Natural killer cell (primary cell): ENCODE measurements around the gene HOXB6. TPM values are rescaled to one million over a fixed set of nuclear protein-coding genes. Genes with fewer than 3 reads are reported as not detected.

Experiments used
- ATAC-seq, 3 donors: fragments of 150-1000 bp in 2 of 3; fragments of 200-7000 bp in 1 of 3; cut with Tn5 transposase; 1 replicate in 1 of 3; 2 replicates in 2 of 3; pipeline ENCODE4 v1.10.0; 2021; ENCODE audit warnings: mild to moderate bottlenecking in 2 of 3, moderate library complexity in 2 of 3
- DNase-seq, 2 donors: peaks; one replicate each; pipeline versions ENCODE4 v3.0.0 to v3.0.0-alpha.2; 2013 to 2021; ENCODE audit warnings: mixed read lengths in 1 of 2
- H3K27ac ChIP-seq: one replicate; pipeline ENCODE4 v1.5.1; 2013; ENCODE audit warnings: mild to moderate bottlenecking, low read length
- H3K27me3 ChIP-seq: one replicate; pipeline ENCODE4 v1.6.1; 2013; ENCODE audit warnings: low read length; ENCODE audit not compliant: control insufficient read depth, insufficient read depth
- H3K36me3 ChIP-seq: one replicate; pipeline ENCODE4 v1.6.1; 2013; ENCODE audit warnings: low read length; ENCODE audit not compliant: control insufficient read depth, insufficient read depth
- H3K4me1 ChIP-seq: one replicate; pipeline ENCODE4 v1.6.1; 2013; ENCODE audit warnings: low read length; ENCODE audit not compliant: control insufficient read depth, insufficient read depth
- H3K4me3 ChIP-seq: one replicate; pipeline ENCODE4 v1.5.1; 2013; ENCODE audit warnings: low read length
- H3K9me3 ChIP-seq: one replicate; pipeline ENCODE4 v1.6.1; 2013; ENCODE audit warnings: low read length; ENCODE audit not compliant: control insufficient read depth, insufficient read depth
- H3K27ac Mint-ChIP-seq, 2 donors: one replicate each; pipeline ENCODE4 v1.8.0; 2022; ENCODE audit warnings: mild to moderate bottlenecking in 2 of 2, mixed read lengths in 2 of 2, moderate library complexity in 1 of 2
- H3K27me3 Mint-ChIP-seq, 2 donors: one replicate each; pipeline ENCODE4 v1.8.0; 2022; ENCODE audit warnings: low read depth in 2 of 2, mixed read lengths in 2 of 2
- H3K36me3 Mint-ChIP-seq: one replicate; pipeline ENCODE4 v1.8.0; 2022; ENCODE audit warnings: mixed read lengths
- H3K4me1 Mint-ChIP-seq, 2 donors: one replicate each; pipeline ENCODE4 v1.8.0; 2022; ENCODE audit warnings: mixed read lengths in 2 of 2
- H3K4me3 Mint-ChIP-seq: one replicate; pipeline ENCODE4 v1.8.0; 2022; ENCODE audit warnings: mild to moderate bottlenecking, moderate library complexity, mixed read lengths
- H3K9me3 Mint-ChIP-seq, 2 donors: one replicate each; pipeline ENCODE4 v1.8.0; 2022; ENCODE audit warnings: mixed read lengths in 2 of 2
- CTCF ChIP-seq: fragments of 200-600 bp; IDR thresholded peaks from one replicate; pipeline ENCODE4 v1.8.0; 2022; ENCODE audit warnings: antibody characterized with exemption
- WGBS: methylation state at CpG from one replicate; pipeline ENCODE4 v1.1.7; 2013; ENCODE audit warnings: missing lambda C conversion rate; ENCODE audit not compliant: insufficient coverage; 5-methylcytosine and 5-hydroxymethylcytosine counted together
- intact Hi-C: fragments of 100-400 bp; cut with micrococcal nuclease; formaldehyde crosslinking; loops from one replicate; pipeline ENCODE4 v1.14.2; 2022
- total RNA-seq, 4 donors: library from RNA; stranded (reverse); fragments of 120-200 nt in 1 of 4; gene quantifications; one replicate each; pipeline versions ENCODE4 v1.2.3 to v1.2.4, GENCODE V29; 2013 to 2022

The HOXB6 gene
- total RNA-seq, 3 donors from 2014 or later (not counting 1 experiment from before 2014, with no cell fraction given) = not detected

- DNase-seq = no peak
- peaks cover 16 to 35% of the 10 kb centered on the region in 2 donors for H3K4me1 Mint-ChIP-seq
- WGBS = 69% methylated on average over 20 of the region's 23 CpGs
- Histone ChIP-seq H3K9me3 (no peaks in the 10 kb centered on the region), H3K27ac (no peak overlapping the region), H3K27me3 (peaks cover 48% of the 10 kb centered on the region), H3K4me3 (no peak overlapping the region), H3K4me1 (peaks cover 22% of the 10 kb centered on the region), H3K36me3 (no peaks in the 10 kb centered on the region)
- no peak overlapping the region for H3K4me3 Mint-ChIP-seq
- H3K27ac Mint-ChIP-seq = no peak overlapping the region
- ATAC-seq = no peak
- peaks cover 73 to 78% of the 10 kb centered on the region in 2 donors for H3K27me3 Mint-ChIP-seq
- H3K36me3 Mint-ChIP-seq = peaks cover 6% of the 10 kb centered on the region
- TF ChIP-seq CTCF = no peak
- H3K9me3 Mint-ChIP-seq = no peaks in the 10 kb centered on the region
- intact Hi-C loops = no loop called here
Observed at GRCh38 chr17:48642843-48643696, 38.3 kb upstream of the HOXB6 start.

- peaks cover 44% of the 10 kb centered on the region for H3K27me3 ChIP-seq
- H3K36me3 Mint-ChIP-seq = peaks cover 6% of the 10 kb centered on the region
- peaks cover 74 to 86% of the 10 kb centered on the region in 2 donors for H3K27me3 Mint-ChIP-seq
- no peaks in the 10 kb centered on the region for H3K36me3 ChIP-seq
- H3K4me3 ChIP-seq = no peak overlapping the region
- peaks cover 15% of the 10 kb centered on the region for H3K4me1 ChIP-seq
- no peak overlapping the region for H3K27ac ChIP-seq
- no peaks in the 10 kb centered on the region for H3K9me3 ChIP-seq
- intact Hi-C loops = no loop called here
- H3K4me3 Mint-ChIP-seq = no peak overlapping the region
- no peak for ATAC-seq
- DNase-seq = no peak
- H3K27ac Mint-ChIP-seq = no peak overlapping the region
- 18% methylated on average over 58 of the region's 58 CpGs for WGBS
- H3K4me1 Mint-ChIP-seq = peaks cover 15 to 27% of the 10 kb centered on the region in 2 donors
- H3K9me3 Mint-ChIP-seq = no peaks in the 10 kb centered on the region
- TF ChIP-seq CTCF = no peak
Observed at GRCh38 chr17:48642059-48642842, 37.5 kb upstream of the HOXB6 start.

GRCh38 chr17:48641541-48642058, 36.8 kb upstream of the HOXB6 start:
- DNase-seq (no peak), ATAC-seq (no peak)
- Mint-ChIP-seq H3K36me3 (peaks cover 6% of the 10 kb centered on the region), H3K4me3 (no peak overlapping the region), H3K27ac (no peak overlapping the region), H3K9me3 (no peaks in the 10 kb centered on the region), H3K4me1 (peaks cover 9 to 25% of the 10 kb centered on the region in 2 donors), H3K27me3 (peaks cover 77 to 93% of the 10 kb centered on the region in 2 donors)
- Histone ChIP-seq H3K4me1 (peaks cover 12% of the 10 kb centered on the region), H3K27ac (no peak overlapping the region), H3K27me3 (peaks cover 44% of the 10 kb centered on the region), H3K9me3 (no peaks in the 10 kb centered on the region), H3K36me3 (no peaks in the 10 kb centered on the region), H3K4me3 (no peak overlapping the region)
- TF ChIP-seq CTCF = no peak
- intact Hi-C loops = no loop called here
- WGBS = 24% methylated on average over 22 of the region's 29 CpGs
